ENCODE results near the gene PPP1R13B.

DNA sequence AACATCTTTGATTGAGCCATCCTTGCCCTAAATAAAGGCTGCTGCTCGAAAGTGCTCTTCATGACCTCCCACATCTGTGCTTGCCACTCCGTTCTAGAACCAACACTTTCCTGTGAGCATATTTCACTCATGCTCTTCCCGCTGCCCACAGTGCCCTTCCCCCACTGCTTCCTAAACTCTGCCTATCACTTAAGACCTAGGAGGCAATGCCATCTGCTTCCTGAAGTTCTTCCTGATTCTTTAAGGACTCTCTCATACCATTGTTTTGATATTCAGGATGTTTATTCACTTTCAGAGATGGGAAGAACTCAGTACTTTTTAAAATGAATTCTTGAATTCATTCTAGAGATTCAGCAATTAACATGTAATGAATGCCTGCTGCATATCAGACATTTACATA, 81.8 kb downstream of the PPP1R13B start:
- TF ChIP-seq, protein P1, sequence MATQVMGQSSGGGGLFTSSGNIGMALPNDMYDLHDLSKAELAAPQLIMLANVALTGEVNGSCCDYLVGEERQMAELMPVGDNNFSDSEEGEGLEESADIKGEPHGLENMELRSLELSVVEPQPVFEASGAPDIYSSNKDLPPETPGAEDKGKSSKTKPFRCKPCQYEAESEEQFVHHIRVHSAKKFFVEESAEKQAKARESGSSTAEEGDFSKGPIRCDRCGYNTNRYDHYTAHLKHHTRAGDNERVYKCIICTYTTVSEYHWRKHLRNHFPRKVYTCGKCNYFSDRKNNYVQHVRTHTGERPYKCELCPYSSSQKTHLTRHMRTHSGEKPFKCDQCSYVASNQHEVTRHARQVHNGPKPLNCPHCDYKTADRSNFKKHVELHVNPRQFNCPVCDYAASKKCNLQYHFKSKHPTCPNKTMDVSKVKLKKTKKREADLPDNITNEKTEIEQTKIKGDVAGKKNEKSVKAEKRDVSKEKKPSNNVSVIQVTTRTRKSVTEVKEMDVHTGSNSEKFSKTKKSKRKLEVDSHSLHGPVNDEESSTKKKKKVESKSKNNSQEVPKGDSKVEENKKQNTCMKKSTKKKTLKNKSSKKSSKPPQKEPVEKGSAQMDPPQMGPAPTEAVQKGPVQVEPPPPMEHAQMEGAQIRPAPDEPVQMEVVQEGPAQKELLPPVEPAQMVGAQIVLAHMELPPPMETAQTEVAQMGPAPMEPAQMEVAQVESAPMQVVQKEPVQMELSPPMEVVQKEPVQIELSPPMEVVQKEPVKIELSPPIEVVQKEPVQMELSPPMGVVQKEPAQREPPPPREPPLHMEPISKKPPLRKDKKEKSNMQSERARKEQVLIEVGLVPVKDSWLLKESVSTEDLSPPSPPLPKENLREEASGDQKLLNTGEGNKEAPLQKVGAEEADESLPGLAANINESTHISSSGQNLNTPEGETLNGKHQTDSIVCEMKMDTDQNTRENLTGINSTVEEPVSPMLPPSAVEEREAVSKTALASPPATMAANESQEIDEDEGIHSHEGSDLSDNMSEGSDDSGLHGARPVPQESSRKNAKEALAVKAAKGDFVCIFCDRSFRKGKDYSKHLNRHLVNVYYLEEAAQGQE (IDR thresholded peaks at IDR 0.05; ENCODE audit: insufficient replicate concordance, low read depth) = no peak
- TF ChIP-seq, protein P2, sequence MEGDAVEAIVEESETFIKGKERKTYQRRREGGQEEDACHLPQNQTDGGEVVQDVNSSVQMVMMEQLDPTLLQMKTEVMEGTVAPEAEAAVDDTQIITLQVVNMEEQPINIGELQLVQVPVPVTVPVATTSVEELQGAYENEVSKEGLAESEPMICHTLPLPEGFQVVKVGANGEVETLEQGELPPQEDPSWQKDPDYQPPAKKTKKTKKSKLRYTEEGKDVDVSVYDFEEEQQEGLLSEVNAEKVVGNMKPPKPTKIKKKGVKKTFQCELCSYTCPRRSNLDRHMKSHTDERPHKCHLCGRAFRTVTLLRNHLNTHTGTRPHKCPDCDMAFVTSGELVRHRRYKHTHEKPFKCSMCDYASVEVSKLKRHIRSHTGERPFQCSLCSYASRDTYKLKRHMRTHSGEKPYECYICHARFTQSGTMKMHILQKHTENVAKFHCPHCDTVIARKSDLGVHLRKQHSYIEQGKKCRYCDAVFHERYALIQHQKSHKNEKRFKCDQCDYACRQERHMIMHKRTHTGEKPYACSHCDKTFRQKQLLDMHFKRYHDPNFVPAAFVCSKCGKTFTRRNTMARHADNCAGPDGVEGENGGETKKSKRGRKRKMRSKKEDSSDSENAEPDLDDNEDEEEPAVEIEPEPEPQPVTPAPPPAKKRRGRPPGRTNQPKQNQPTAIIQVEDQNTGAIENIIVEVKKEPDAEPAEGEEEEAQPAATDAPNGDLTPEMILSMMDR (IDR thresholded peaks at IDR 0.05; ENCODE audit: insufficient read depth, low read length) = no peak
